ENCODE data around the gene ZNHIT2. TPM values are rescaled to one million over a fixed set of nuclear protein-coding genes. Genes with fewer than 3 reads are reported as not detected.

Gene ZNHIT2
- polyA plus RNA-seq, 1 donor (not counting 4 experiments of a cell fraction or from before 2014, with no cell fraction given): 2.6 TPM

DNA sequence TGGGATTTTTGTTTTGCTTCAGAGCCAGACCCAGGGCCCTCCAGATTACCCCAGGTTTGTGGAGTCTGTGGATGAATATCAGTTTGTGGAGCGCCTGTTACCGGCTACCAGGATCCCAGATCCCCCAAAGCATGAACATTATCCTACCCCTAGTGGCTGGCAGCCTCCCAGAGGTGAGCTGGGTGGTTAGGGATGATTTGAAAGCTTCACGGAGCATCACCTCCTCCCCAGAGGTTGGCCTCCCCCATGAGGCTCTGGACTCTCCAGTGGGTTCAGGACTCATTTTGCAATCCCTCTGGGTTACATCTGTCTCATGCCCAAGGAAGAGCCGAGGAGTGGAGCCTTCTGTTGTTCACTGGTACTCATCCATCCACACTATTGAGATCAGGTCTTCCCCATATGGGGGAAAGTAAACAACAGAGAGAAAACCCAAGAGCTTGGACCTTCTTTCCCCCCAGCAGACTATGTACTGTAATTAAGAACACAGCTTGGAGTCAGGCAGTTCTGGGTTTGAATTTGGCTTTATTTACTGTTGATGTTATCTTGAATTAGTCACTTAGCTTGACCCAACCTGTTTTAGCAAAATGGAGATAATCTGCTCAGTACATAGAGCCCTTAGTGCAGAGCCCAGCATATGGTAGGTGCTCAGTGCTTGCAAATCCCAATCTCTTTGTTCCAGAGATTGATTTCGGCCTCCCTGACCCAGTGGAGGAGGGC lies 7.1 kb upstream of the ZNHIT2 start:
- no peak for FAIRE-seq
- Histone ChIP-seq H3K36me3 (ENCODE audit: control insufficient read depth in 2 of 2, extremely low read depth in 1 of 2, insufficient read depth in 2 of 2, low read length in 2 of 2) (peaks cover 30 to 39% of the 10 kb centered on the region in 2 experiments), H3K4me2 (ENCODE audit: control insufficient read depth, extremely low read depth, insufficient read depth, low read depth, low read length) (no peak overlapping the region), H3K4me3 (ENCODE audit: control insufficient read depth in 2 of 3, extremely low read depth in 1 of 3, insufficient read depth in 2 of 3, low read depth in 1 of 3, low read length in 3 of 3) (no peak overlapping the region), H2AFZ (ENCODE audit: control insufficient read depth, low read length) (no peak overlapping the region), H3K9me3 (ENCODE audit: control insufficient read depth, low read depth, low read length) (no peaks in the 10 kb centered on the region), H3K27me3 (ENCODE audit: control insufficient read depth, extremely low read depth, insufficient read depth, low read length) (no peaks in the 10 kb centered on the region), H3K79me2 (ENCODE audit: control insufficient read depth, insufficient read depth, low read length) (peaks cover 44% of the 10 kb centered on the region), H3K4me1 (ENCODE audit: control insufficient read depth, extremely low read depth, insufficient read depth, low read length) (peaks cover 17% of the 10 kb centered on the region), H3K9ac (ENCODE audit: control insufficient read depth, extremely low read depth, insufficient read depth, low read length) (no peak overlapping the region), H4K20me1 (ENCODE audit: control insufficient read depth, extremely low read depth, insufficient read depth, low read length) (no peaks in the 10 kb centered on the region), H3K9me1 (ENCODE audit: control insufficient read depth, extremely low read depth, insufficient read depth, low read length) (no peaks in the 10 kb centered on the region), H3K27ac (ENCODE audit: control insufficient read depth, insufficient read depth, low read length) (no peak overlapping the region)
- no peak for DNase-seq (ENCODE audit: low read depth, low spot score)
- TF ChIP-seq EZH2 (IDR thresholded peaks at IDR 0.05; ENCODE audit: low read length): no peak
- TF ChIP-seq, protein P1, sequence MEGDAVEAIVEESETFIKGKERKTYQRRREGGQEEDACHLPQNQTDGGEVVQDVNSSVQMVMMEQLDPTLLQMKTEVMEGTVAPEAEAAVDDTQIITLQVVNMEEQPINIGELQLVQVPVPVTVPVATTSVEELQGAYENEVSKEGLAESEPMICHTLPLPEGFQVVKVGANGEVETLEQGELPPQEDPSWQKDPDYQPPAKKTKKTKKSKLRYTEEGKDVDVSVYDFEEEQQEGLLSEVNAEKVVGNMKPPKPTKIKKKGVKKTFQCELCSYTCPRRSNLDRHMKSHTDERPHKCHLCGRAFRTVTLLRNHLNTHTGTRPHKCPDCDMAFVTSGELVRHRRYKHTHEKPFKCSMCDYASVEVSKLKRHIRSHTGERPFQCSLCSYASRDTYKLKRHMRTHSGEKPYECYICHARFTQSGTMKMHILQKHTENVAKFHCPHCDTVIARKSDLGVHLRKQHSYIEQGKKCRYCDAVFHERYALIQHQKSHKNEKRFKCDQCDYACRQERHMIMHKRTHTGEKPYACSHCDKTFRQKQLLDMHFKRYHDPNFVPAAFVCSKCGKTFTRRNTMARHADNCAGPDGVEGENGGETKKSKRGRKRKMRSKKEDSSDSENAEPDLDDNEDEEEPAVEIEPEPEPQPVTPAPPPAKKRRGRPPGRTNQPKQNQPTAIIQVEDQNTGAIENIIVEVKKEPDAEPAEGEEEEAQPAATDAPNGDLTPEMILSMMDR (optimal IDR thresholded peaks at IDR 0.05 in 1 of 3, IDR thresholded peaks at IDR 0.05 in 1 of 3, conservative IDR thresholded peaks at IDR 0.05 in 1 of 3; ENCODE audit: extremely low read depth in 1 of 3, insufficient read depth in 2 of 3, low read length in 3 of 3): no peak
- dilution Hi-C loops (cut with MboI; ENCODE audit: extremely low pct_ligation_motif_present, low sequenced_read_pairs): no loop called here

DNA sequence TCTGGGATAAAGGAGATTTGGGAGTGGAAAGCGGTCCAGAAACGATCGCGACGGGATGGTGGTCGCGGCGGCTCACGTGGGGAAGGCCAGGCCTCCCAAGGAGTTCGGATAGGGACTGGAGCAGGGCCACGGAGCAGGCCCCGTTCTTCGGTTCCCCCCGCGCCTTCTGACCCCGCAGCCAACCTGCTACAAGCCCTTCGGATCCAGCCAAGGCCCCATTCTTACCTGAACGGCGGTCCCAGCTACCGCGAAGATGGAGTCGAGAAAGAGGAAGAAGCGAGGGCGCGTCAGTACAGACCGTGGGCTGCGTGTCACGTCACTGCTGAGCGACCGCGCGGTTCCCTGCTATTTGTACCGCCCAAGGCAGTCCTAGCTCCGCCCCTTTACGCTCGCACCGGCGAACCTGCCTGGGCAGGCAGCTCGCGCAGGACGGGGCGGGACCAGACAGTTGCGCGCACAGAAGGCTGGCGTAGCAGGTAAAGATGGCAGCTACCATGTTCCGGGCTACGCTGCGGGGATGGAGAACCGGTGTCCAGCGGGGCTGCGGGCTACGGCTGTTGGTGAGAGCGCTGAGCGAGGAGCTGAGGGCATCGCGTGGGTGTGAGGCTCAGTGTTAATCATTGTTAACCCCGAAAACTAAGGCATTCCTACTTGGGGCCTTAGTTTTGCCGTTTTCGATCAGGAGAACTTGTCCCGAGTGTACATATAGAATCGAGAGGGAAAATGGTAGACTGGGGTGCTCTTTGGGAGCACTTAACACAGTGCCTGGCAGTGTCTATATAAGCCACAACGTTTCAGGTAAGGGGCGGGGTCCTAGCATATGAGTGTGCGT lies 4.6 kb upstream of the ZNHIT2 start, which contains the start of the genes FAU and MRPL49:
TSS of gene FAU (minus strand) at position 270 of the 832 bp plus-strand sequence. CDS start 321 bp downstream, outside the sequence.
TSS of gene MRPL49 (plus strand) at position 457 of the 832 bp plus-strand sequence. CDS start at position 483, 26 bp downstream.
- Histone ChIP-seq H3K27me3 (ENCODE audit: control insufficient read depth, extremely low read depth, insufficient read depth, low read length) (no peaks in the 10 kb centered on the region), H4K20me1 (ENCODE audit: control insufficient read depth, extremely low read depth, insufficient read depth, low read length) (no peaks in the 10 kb centered on the region), H3K4me2 (ENCODE audit: control insufficient read depth, extremely low read depth, insufficient read depth, low read depth, low read length) (peak within 1 kb of the TSS; percentile 89), H3K4me3 (ENCODE audit: control insufficient read depth in 2 of 3, extremely low read depth in 1 of 3, insufficient read depth in 2 of 3, low read depth in 1 of 3, low read length in 3 of 3) (peak within 1 kb of the TSS; percentile 66 to 97 (median 91)), H3K9me3 (ENCODE audit: control insufficient read depth, low read depth, low read length) (no peaks in the 10 kb centered on the region), H3K79me2 (ENCODE audit: control insufficient read depth, insufficient read depth, low read length) (peaks cover 46% of the 10 kb centered on the region), H3K4me1 (ENCODE audit: control insufficient read depth, extremely low read depth, insufficient read depth, low read length) (peaks cover 18% of the 10 kb centered on the region), H3K27ac (ENCODE audit: control insufficient read depth, insufficient read depth, low read length) (peak within 1 kb of the TSS; percentile 98), H3K9me1 (ENCODE audit: control insufficient read depth, extremely low read depth, insufficient read depth, low read length) (no peaks in the 10 kb centered on the region), H2AFZ (ENCODE audit: control insufficient read depth, low read length) (peak within 1 kb of the TSS; percentile 95), H3K9ac (ENCODE audit: control insufficient read depth, extremely low read depth, insufficient read depth, low read length) (peak within 1 kb of the TSS; percentile 99), H3K36me3 (ENCODE audit: control insufficient read depth in 2 of 2, extremely low read depth in 1 of 2, insufficient read depth in 2 of 2, low read length in 2 of 2) (peaks cover 21 to 36% of the 10 kb centered on the region in 2 experiments)
- dilution Hi-C loops (cut with MboI; ENCODE audit: extremely low pct_ligation_motif_present, low sequenced_read_pairs): no loop called here
- peak; percentile 23 for FAIRE-seq
- TF ChIP-seq, protein P1 (optimal IDR thresholded peaks at IDR 0.05 in 1 of 3, IDR thresholded peaks at IDR 0.05 in 1 of 3, conservative IDR thresholded peaks at IDR 0.05 in 1 of 3; ENCODE audit: extremely low read depth in 1 of 3, insufficient read depth in 2 of 3, low read length in 3 of 3): no peak
- no peak for TF ChIP-seq EZH2 (IDR thresholded peaks at IDR 0.05; ENCODE audit: low read length)
- DNase-seq (ENCODE audit: low read depth, low spot score): peak; percentile 91
